Uterus (tissue), 2 donors: ENCODE data around the gene ZRSR2.

ENCODE experiments used
- CTCF ChIP-seq, 4 experiments: fragments of 200-600 bp in 2 of 4; fragments of 450-650 bp in 2 of 4; sonication (generic) in 2 of 4; IDR thresholded peaks; one replicate each; pipeline ENCODE4 v1.5.1; 2016 to 2019; ENCODE audit warnings: antibody characterized with exemption in 4 of 4, mild to moderate bottlenecking in 2 of 4, moderate library complexity in 1 of 4
- POLR2A ChIP-seq, 2 donors: fragments of 450-650 bp; IDR thresholded peaks; one replicate each; pipeline ENCODE4 v1.6.1; 2016; ENCODE audit warnings: antibody characterized with exemption in 2 of 2, mild to moderate bottlenecking in 1 of 2, moderate library complexity in 1 of 2

- TF ChIP-seq CTCF (IDR thresholded peaks at IDR 0.05) (no peak), POLR2A (IDR thresholded peaks at IDR 0.05) (no peak)
These were observed 79.4 kb downstream of the ZRSR2 start for GRCh38 chrX:15869695-15870094.
